ENCODE measurements around the gene ULK4.
A peak's percentile ranks its signal among the peaks of the same experiment; 100 is the strongest.

ULK4 gene

DNA sequence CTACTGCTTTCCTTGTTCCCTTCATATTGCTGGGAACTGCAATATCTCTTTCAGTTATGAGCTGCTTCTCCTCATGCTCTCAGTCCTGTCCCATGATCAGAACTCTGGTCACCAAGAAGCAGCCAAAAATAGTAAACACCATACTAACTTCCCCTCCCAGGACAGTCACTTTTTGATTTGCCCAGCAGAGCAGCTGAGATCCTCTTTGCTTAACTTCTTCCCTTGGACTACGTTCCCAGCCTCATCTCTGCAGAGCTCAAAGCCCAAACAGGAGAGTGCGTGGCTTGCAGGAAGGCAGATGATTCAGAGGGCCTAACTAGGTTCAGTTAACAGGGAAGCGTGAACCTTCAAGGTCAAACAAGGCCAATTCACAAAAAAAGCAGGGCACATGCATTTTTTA lies 609.4 kb downstream of the ULK4 start:
- Mint-ChIP-seq H3K4me1 (no peaks in the 10 kb centered on the region), H3K4me3 (no peak overlapping the region), H3K9me3 (no peaks in the 10 kb centered on the region), H3K36me3 (peaks cover 6% of the 10 kb centered on the region), H3K27ac (no peak overlapping the region), H3K27me3 (no peaks in the 10 kb centered on the region)
- ATAC-seq, result no peak

DNA sequence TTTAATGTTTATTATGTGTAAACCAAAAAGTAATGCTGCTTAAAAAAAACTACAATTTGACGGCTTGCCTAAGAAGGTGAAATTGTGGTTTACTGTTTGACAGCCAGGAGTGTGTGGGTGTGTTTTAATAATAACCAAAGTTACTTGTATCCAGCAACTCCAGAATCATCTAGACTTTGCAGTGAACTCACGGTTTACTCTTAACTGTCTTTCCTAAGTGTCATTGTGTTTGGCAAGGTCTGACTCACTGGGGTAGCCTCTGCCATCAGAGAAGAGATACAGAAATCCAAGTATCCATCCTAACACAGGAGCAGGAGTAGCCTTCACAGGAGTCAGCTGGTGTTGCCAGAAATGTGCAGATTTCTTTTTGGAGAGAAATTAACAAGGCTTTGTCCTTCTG lies 611.5 kb downstream of the ULK4 start:
- Mint-ChIP-seq H3K9me3 (no peaks in the 10 kb centered on the region), H3K27me3 (no peaks in the 10 kb centered on the region), H3K36me3 (no peaks in the 10 kb centered on the region), H3K27ac (no peak overlapping the region), H3K4me1 (no peaks in the 10 kb centered on the region), H3K4me3 (no peak overlapping the region)
- no peak for ATAC-seq

DNA sequence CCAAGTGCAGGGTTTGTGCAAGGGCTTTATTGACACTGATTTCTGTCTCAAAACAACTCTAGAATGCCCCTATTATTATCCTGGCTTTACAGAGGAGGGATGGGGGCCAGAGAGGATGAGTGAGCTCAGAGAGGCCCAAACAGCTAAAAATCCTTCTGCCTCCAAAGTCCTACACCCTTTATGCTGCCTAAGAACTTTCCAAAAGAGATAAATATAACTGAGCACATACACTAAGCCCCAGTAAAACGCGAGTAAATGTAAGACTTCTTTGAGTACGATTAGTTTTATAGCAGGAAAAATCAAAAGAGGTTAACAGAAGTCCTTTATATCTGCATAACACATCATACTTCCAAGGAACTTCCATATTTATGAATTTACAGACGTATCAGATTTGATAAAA lies 613.5 kb downstream of the ULK4 start:
- H3K27me3 Mint-ChIP-seq, result no peaks in the 10 kb centered on the region
- no peaks in the 10 kb centered on the region for H3K4me1 Mint-ChIP-seq
- no peak overlapping the region for H3K4me3 Mint-ChIP-seq
- H3K27ac Mint-ChIP-seq, result no peak overlapping the region
- H3K36me3 Mint-ChIP-seq, result no peaks in the 10 kb centered on the region
- peaks cover 7% of the 10 kb centered on the region for H3K9me3 Mint-ChIP-seq
- no peak for ATAC-seq

DNA sequence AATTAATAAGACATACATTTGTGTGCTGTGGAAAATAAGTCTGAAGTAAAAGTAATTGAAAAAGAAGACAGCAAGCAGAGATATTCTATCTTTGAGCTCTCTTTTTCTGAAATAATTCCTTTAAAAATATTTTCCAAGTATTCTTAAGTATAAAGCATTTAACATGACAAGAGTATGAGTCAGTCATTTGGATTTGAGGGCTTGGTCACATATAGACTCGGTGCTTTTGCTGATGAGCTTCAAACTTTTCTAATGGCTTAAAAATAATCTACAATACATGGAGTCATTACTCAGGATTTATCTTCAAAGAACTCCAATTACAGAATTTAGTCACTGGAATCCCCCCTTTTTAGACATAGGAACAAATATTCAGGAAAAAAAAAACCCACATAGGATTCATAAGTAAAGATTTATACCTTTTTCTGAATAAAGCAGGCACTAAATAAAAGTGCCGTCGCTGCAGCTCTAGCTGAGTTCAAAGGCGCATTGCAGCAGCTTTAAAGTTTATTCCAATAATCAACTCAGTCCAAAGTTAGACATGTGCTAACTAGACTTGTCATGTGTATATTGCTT lies 615.1 kb downstream of the ULK4 start:
- Mint-ChIP-seq H3K4me3 (no peak overlapping the region), H3K27me3 (no peaks in the 10 kb centered on the region), H3K4me1 (peaks cover 14% of the 10 kb centered on the region), H3K36me3 (no peaks in the 10 kb centered on the region), H3K27ac (no peak overlapping the region), H3K9me3 (peaks cover 7% of the 10 kb centered on the region)
- ATAC-seq, result no peak

DNA sequence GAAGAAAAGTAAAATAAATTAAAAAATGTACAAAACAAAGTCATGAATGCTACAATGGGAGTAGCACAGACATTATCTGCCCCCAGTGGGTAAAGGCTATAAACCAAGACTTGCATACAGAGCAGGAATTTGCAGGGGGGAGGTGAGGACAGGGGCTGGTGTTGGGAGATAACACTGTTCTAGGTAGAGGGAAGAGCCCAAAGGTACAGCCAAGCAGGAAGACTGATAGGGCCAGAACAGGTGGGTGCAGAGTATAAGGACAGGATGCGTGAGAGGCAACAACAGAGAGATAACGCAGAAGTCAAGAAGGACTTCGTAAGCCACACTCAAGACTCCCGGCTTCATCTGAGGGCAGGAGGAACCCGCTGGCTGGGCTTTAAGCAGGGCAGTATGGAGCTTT lies 616.1 kb downstream of the ULK4 start:
- Mint-ChIP-seq H3K4me1 (peaks cover 15% of the 10 kb centered on the region), H3K4me3 (no peak overlapping the region), H3K27me3 (no peaks in the 10 kb centered on the region), H3K36me3 (no peaks in the 10 kb centered on the region), H3K9me3 (peaks cover 7% of the 10 kb centered on the region), H3K27ac (no peak overlapping the region)
- no peak for ATAC-seq

DNA sequence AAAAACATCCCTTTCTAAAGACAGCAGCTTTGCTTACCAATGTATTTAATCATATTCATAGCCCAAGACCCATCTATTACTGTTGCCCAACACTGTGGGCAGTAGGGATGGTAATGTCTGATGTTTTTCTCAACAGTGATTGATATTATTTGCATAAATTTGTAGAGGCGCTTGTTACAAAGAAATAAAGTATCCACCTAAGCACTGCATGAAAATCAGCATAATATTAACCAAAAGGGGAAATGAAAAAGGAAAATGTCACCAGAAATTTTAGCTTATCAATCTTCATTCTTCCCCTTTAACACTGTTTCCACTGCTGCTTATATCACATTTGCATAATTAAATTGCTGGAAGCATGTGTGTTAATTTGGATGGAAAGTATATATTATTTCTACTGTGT lies 622.1 kb downstream of the ULK4 start:
- no peaks in the 10 kb centered on the region for H3K36me3 Mint-ChIP-seq
- peak; percentile 36 for ATAC-seq
- H3K27ac Mint-ChIP-seq, result peak overlapping the region; percentile 20
- H3K27me3 Mint-ChIP-seq, result no peaks in the 10 kb centered on the region
- peaks cover 26% of the 10 kb centered on the region for H3K4me1 Mint-ChIP-seq
- peaks cover 3% of the 10 kb centered on the region for H3K9me3 Mint-ChIP-seq
- H3K4me3 Mint-ChIP-seq, result no peak overlapping the region

DNA sequence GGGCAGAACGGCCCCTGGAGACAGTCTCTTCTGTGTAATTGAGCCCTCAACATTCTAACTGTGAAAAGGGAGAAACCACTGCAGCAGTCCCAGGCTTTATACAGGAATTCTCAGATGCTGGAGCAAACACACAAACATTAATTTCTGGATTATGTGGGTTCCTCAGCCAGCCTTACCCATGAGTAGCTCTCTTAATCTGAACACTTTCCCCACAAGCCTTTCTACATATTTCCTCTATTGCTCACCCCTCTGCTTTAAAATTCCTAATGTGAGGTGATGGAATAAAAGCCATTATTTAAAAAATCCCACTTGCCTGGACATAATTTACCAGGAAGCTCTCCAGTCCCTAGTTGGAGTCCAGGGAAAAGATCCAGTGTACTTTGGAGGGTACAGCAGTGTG lies 623.6 kb downstream of the ULK4 start:
- Mint-ChIP-seq H3K27ac (no peak overlapping the region), H3K4me1 (peaks cover 26% of the 10 kb centered on the region), H3K27me3 (no peaks in the 10 kb centered on the region), H3K9me3 (no peaks in the 10 kb centered on the region), H3K4me3 (no peak overlapping the region), H3K36me3 (peaks cover 5% of the 10 kb centered on the region)
- ATAC-seq, result no peak

DNA sequence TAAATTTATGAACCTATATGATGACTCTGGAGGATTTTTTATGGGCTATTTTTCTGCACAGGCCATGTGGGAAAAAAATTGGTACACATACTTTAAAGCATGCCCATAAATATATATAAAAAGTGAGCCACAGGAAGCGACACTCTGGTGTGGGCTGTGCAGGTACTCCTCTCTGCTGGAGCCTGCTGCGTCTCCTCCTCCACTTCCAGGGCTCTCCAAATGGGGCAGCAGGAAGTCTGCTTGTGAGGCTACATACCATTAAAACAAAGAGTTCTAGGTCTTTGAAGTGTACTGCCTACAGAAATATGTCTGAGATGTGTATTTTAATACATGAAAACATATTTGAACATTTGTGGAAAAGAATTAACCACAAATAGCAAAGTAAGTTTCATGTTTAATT lies 627.5 kb downstream of the ULK4 start:
- H3K4me3 Mint-ChIP-seq, result no peak overlapping the region
- H3K4me1 Mint-ChIP-seq, result peaks cover 7% of the 10 kb centered on the region
- H3K27ac Mint-ChIP-seq, result no peak overlapping the region
- H3K36me3 Mint-ChIP-seq, result peaks cover 5% of the 10 kb centered on the region
- ATAC-seq, result no peak
- H3K27me3 Mint-ChIP-seq, result no peaks in the 10 kb centered on the region
- no peaks in the 10 kb centered on the region for H3K9me3 Mint-ChIP-seq

DNA sequence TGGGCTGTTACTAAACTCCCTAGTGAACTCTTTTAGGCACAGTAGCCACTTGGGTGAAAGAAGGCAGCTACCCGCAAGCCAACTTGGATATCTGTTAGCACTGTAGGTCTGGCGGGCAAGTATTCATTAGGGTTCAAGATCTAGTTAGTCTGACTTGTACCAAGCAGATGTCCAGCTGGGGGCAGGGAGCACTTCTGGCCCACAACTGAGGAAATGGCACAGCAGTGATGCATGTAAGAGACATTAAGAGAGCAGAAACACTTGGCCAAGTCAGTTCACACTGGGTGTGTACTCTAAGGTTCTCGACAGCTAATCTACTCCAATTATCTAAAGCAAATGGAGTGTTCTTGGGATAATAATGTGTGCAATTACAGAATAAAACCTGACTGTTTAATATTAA lies 630.9 kb downstream of the ULK4 start:
- Mint-ChIP-seq H3K4me1 (no peaks in the 10 kb centered on the region), H3K36me3 (peaks cover 5% of the 10 kb centered on the region), H3K9me3 (no peaks in the 10 kb centered on the region), H3K4me3 (no peak overlapping the region), H3K27me3 (no peaks in the 10 kb centered on the region), H3K27ac (no peak overlapping the region)
- ATAC-seq, result no peak

DNA sequence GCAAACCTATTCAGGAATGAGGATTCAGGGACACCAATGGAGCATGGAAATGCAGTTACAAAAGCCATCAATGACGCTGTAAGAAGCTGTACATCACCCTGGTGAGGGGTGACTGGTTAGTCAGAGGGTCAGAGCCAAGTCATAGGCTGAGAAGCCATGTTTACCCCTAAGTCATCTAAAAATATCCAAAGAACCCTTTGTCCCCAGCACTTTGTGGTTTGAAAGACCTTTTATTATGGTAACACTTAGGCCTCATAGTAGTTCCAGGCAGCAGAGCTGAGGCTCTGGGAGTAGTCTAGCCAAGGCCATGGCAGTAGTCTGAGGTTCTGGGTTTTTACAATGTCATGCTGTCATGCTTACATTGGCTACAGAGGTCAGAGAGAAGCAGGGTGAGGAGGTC lies 631.4 kb downstream of the ULK4 start:
- Mint-ChIP-seq H3K4me1 (no peaks in the 10 kb centered on the region), H3K9me3 (no peaks in the 10 kb centered on the region), H3K27ac (no peak overlapping the region), H3K27me3 (no peaks in the 10 kb centered on the region), H3K4me3 (no peak overlapping the region), H3K36me3 (peaks cover 5% of the 10 kb centered on the region)
- no peak for ATAC-seq

DNA sequence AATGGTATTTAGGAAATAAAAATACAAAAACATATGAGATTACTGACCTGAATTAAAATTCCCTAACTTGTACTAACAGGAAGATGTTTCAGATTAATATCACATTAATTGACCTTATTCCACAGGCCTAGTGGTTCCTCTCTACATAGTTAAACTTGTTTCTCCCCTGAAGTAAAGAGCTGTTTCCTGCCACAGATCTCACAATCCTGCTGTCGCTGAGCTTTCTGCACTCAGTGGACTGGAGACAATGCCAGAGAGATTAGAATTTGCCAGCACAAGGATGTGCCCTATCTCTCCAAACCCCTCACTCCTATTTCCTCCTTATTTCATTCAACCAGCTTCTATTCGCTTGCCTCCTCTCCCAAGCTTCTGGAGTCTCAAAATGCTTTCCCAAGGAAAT lies 632.0 kb downstream of the ULK4 start:
- H3K36me3 Mint-ChIP-seq, result peaks cover 5% of the 10 kb centered on the region
- H3K4me1 Mint-ChIP-seq, result no peaks in the 10 kb centered on the region
- H3K27ac Mint-ChIP-seq, result no peak overlapping the region
- H3K27me3 Mint-ChIP-seq, result no peaks in the 10 kb centered on the region
- H3K4me3 Mint-ChIP-seq, result no peak overlapping the region
- H3K9me3 Mint-ChIP-seq, result no peaks in the 10 kb centered on the region
- ATAC-seq, result no peak

DNA sequence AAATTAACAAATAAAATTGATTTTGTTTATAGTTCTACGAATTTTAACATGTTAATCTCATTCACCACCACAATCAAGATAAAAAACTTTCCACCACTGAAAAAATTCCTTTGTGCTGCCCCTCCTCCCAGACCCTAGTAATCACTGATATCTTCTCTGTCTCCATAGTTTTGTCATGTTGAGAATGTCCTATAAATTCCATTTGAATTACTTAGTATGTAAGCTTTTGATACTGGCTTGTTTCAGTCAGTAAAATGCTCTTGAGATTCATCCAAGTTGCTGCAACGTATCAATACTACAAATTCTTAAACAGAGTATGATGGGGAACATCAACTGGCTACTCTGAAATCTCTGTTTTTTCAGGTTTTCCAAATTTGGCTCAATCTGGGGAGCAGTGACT lies 633.0 kb downstream of the ULK4 start:
- no peaks in the 10 kb centered on the region for H3K27me3 Mint-ChIP-seq
- ATAC-seq, result no peak
- peaks cover 3% of the 10 kb centered on the region for H3K36me3 Mint-ChIP-seq
- no peak overlapping the region for H3K4me3 Mint-ChIP-seq
- no peaks in the 10 kb centered on the region for H3K9me3 Mint-ChIP-seq
- no peak overlapping the region for H3K27ac Mint-ChIP-seq
- H3K4me1 Mint-ChIP-seq, result no peaks in the 10 kb centered on the region

DNA sequence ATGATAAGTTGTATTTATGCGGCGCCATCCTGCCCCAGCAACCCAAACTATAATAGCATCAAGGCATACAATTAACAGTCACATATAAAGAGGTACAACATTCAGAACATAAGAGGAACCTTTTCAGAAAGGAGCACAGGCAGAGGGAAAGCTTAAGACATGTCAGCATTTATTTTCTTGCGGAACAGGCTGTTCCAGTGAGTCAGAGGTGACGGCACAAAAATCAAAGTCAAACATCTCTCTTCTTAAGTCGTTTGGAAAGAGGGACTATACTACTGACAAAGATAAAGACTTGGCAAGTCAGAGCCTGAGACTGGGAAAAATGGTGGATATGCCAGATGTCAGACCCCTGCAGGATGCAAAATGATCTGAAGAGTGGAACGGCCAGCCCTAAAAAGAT lies 634.2 kb downstream of the ULK4 start:
- H3K9me3 Mint-ChIP-seq, result no peaks in the 10 kb centered on the region
- H3K36me3 Mint-ChIP-seq, result no peaks in the 10 kb centered on the region
- no peak overlapping the region for H3K27ac Mint-ChIP-seq
- H3K27me3 Mint-ChIP-seq, result no peaks in the 10 kb centered on the region
- no peaks in the 10 kb centered on the region for H3K4me1 Mint-ChIP-seq
- no peak overlapping the region for H3K4me3 Mint-ChIP-seq
- ATAC-seq, result no peak

DNA sequence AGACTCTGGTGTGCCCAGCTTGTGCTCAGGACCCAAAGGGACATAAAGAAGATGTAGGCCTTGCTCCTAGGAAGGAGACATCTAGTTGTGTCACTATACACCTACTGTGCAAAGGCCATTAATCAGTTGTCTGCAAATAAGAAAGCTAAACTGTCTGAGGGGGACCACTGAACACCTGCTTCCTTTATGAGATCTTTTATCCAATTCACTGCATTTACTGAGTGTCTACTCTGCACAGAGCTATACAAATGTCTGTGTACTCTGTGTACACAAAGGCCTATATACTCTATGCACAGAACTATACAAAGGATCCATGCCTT lies 637.8 kb downstream of the ULK4 start:
- H3K27ac Mint-ChIP-seq, result no peak overlapping the region
- H3K27me3 Mint-ChIP-seq, result no peaks in the 10 kb centered on the region
- H3K36me3 Mint-ChIP-seq, result no peaks in the 10 kb centered on the region
- no peak for ATAC-seq
- H3K4me3 Mint-ChIP-seq, result no peak overlapping the region
- no peaks in the 10 kb centered on the region for H3K9me3 Mint-ChIP-seq
- H3K4me1 Mint-ChIP-seq, result no peaks in the 10 kb centered on the region

DNA sequence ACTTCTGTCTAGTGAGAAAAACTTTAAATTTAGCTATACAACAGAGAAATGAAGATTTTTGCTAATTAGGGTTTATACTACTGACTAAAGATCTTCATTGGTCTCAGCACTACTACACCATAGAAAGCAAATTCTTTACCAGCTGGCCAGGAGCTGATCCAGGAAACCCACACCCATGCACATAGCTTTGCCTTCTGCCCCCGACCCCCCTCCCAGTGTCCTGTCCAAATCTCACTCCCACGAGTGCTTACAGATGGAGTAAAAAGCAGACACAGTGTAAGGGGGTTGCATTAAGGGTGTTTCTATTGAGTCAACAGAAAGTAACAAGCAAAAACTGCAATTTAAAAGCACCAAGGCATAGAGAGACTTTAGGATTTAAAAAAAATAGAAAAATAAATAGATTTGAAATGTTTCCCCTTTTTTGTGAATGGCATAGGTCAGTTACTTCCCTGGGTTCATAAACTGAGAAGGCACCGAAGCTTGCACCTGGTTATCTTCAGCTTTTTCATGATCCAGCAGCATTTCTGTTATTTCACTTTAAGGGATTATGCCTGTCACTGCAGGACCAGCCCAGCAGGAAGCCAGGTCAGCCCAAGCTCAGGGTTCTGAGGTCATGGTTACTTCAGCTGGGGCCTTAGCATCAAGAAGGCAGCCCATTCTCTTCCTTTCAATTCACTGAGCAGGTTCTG lies 638.3 kb downstream of the ULK4 start:
- H3K27ac Mint-ChIP-seq, result no peak overlapping the region
- H3K27me3 Mint-ChIP-seq, result no peaks in the 10 kb centered on the region
- H3K4me3 Mint-ChIP-seq, result no peak overlapping the region
- ATAC-seq, result no peak
- H3K4me1 Mint-ChIP-seq, result no peaks in the 10 kb centered on the region
- H3K9me3 Mint-ChIP-seq, result no peaks in the 10 kb centered on the region
- no peaks in the 10 kb centered on the region for H3K36me3 Mint-ChIP-seq

DNA sequence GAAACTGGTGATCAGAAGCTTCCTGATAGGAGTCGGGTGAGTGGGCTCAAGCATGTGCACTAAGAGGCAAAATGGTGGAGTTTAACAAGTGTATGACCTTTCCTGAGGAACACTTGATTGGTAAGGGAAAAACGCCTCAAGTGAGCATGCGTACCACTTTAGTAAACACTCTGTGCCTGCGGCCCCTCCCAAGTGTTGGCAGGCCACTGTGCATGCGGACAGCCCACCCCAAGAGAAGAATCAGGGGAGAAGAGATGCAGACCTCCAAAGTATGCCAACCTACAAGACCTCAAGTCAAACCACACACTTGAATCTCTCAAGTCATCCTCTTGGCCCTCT lies 640.3 kb downstream of the ULK4 start:
- no peak overlapping the region for H3K27ac Mint-ChIP-seq
- H3K9me3 Mint-ChIP-seq, result no peaks in the 10 kb centered on the region
- H3K4me1 Mint-ChIP-seq, result no peaks in the 10 kb centered on the region
- H3K36me3 Mint-ChIP-seq, result no peaks in the 10 kb centered on the region
- H3K27me3 Mint-ChIP-seq, result no peaks in the 10 kb centered on the region
- no peak for ATAC-seq
- H3K4me3 Mint-ChIP-seq, result no peak overlapping the region

All from stimulated activated memory B cell treated with anti-CD40 and anti-IgM and Interleukin-4, amounts not matched to agents 10 μg/mL and 1 μg/mL and 100 μg/mL, for 72 hours (primary cell).